ENCODE results near the gene CEP76.

CEP76 gene, protein sequence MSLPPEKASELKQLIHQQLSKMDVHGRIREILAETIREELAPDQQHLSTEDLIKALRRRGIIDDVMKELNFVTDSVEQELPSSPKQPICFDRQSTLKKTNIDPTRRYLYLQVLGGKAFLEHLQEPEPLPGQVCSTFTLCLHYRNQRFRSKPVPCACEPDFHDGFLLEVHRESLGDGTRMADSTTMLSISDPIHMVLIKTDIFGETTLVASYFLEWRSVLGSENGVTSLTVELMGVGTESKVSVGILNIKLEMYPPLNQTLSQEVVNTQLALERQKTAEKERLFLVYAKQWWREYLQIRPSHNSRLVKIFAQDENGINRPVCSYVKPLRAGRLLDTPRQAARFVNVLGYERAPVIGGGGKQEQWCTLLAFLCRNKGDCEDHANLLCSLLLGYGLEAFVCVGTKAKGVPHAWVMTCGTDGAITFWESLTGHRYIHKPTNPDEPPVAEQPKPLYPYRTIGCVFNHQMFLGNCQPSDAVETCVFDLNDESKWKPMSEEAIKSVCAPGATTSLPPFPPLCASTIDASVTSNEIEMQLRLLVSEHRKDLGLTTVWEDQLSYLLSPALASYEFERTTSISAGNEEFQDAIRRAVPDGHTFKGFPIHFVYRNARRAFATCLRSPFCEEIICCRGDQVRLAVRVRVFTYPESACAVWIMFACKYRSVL

GRCh38 chr18:12702221-12703095, at the start of gene CEP76, which contains the start of gene PSMG2:
Gene CEP76 (minus strand): TSS chr18:12702723. CDS start chr18:12702548, 175 bp downstream.
Gene PSMG2 (plus strand): TSS chr18:12703042. CDS start chr18:12703108, 66 bp downstream.
- TF ChIP-seq, protein P1, sequence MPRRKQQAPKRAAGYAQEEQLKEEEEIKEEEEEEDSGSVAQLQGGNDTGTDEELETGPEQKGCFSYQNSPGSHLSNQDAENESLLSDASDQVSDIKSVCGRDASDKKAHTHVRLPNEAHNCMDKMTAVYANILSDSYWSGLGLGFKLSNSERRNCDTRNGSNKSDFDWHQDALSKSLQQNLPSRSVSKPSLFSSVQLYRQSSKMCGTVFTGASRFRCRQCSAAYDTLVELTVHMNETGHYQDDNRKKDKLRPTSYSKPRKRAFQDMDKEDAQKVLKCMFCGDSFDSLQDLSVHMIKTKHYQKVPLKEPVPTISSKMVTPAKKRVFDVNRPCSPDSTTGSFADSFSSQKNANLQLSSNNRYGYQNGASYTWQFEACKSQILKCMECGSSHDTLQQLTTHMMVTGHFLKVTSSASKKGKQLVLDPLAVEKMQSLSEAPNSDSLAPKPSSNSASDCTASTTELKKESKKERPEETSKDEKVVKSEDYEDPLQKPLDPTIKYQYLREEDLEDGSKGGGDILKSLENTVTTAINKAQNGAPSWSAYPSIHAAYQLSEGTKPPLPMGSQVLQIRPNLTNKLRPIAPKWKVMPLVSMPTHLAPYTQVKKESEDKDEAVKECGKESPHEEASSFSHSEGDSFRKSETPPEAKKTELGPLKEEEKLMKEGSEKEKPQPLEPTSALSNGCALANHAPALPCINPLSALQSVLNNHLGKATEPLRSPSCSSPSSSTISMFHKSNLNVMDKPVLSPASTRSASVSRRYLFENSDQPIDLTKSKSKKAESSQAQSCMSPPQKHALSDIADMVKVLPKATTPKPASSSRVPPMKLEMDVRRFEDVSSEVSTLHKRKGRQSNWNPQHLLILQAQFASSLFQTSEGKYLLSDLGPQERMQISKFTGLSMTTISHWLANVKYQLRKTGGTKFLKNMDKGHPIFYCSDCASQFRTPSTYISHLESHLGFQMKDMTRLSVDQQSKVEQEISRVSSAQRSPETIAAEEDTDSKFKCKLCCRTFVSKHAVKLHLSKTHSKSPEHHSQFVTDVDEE (CRISPR knock-in tag; IDR thresholded peaks at IDR 0.05) = 0 out of 2 replicates have a peak, but pooled peaks have one; percentile 14
- TF ChIP-seq ZNF565 (CRISPR knock-in tag; conservative IDR thresholded peaks at IDR 0.05; ENCODE audit: low read depth) = no peak
- ATAC-seq = peak; percentile 94

- no peak; the same call in 2 of the 3 replicates for ATAC-seq
- TF ChIP-seq SNAI2 (CRISPR knock-in tag; IDR thresholded peaks at IDR 0.05) (no peak), ZFP3 (CRISPR knock-in tag; IDR thresholded peaks at IDR 0.05) (no peak), ZC3H10 (CRISPR knock-in tag; IDR thresholded peaks at IDR 0.05) (no peak), GLIS3 (CRISPR knock-in tag; IDR thresholded peaks at IDR 0.05) (no peak), BACH2 (CRISPR knock-in tag; IDR thresholded peaks at IDR 0.05; ENCODE audit: borderline replicate concordance) (no peak), CSDC2 (CRISPR knock-in tag; IDR thresholded peaks at IDR 0.05) (no peak), ZNF8 (CRISPR knock-in tag; IDR thresholded peaks at IDR 0.05) (no peak), ZNF70 (CRISPR knock-in tag; IDR thresholded peaks at IDR 0.05) (no peak), RARB (CRISPR knock-in tag; IDR thresholded peaks at IDR 0.05) (no peak)
Measured at GRCh38 chr18:12751891-12752290, 49.4 kb upstream of the CEP76 start.

DNA sequence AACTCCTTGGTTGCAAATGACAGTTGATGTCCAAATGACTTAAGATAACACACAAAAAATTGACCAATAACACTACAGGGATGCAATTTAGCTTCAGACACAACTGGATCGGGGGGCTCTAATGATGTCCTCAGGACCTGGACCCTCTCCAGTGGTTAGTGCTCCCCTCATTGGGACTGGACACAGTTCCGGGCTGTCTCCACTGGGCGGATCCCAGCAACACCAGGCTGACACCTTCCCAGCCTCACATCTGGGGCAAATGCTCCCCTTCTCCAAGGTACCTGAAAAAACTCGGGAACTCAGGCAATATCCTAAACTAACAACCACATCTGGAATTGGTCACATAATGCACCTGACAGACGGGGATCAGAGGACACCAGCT, 49.0 kb upstream of the CEP76 start:
- TF ChIP-seq ZNF8 (CRISPR knock-in tag; IDR thresholded peaks at IDR 0.05) = no peak
- no peak for TF ChIP-seq TCF4 (CRISPR knock-in tag; IDR thresholded peaks at IDR 0.05; ENCODE audit: borderline replicate concordance)
- ATAC-seq = no peak

DNA sequence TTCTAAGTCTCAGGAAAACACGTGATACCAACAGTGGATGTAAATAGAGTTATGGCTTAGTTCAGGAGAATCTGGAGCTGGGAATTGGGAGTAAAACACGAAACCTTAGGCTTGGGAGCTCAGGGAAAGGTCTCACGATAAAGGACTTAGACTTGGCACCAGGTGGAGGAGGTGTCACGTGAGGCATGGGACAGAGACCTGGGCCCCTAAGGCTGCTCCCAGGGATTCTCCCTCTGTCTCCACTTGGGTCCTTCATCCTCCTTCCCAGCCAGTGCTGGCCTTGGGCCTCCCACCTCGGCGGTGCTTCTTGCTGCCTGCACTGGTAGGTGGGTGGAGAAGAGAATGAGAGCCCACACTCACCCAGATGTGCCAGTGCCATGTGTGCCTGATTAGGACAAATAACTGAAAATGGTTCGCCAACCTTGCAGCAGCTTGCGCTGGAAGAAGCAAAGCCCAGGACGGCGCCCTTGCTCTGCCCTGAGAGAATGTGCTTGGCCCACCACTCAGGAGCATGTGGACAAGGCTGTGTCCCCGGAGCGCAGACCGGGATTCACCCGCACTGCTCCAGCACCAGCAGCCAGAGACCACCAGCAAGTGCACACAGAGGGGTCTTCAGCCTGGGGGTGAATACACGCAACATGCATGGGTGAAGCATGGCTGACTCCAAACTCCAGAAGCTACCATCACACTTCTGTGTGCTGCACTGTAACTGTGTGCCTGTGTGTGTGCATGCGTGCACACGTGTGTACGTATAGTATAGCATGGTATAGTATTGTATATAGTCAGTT, 48.4 kb upstream of the CEP76 start:
- TF ChIP-seq PPARA (CRISPR knock-in tag; IDR thresholded peaks at IDR 0.05; ENCODE audit: borderline replicate concordance) (no peak), SNAI2 (CRISPR knock-in tag; IDR thresholded peaks at IDR 0.05) (no peak), CSDC2 (CRISPR knock-in tag; IDR thresholded peaks at IDR 0.05) (no peak), CSRNP3 (CRISPR knock-in tag; IDR thresholded peaks at IDR 0.05) (no peak), ZNF70 (CRISPR knock-in tag; IDR thresholded peaks at IDR 0.05) (no peak), ZFP30 (CRISPR knock-in tag; IDR thresholded peaks at IDR 0.05) (no peak), ZNF8 (CRISPR knock-in tag; IDR thresholded peaks at IDR 0.05) (no peak)
- TF ChIP-seq, protein P2, sequence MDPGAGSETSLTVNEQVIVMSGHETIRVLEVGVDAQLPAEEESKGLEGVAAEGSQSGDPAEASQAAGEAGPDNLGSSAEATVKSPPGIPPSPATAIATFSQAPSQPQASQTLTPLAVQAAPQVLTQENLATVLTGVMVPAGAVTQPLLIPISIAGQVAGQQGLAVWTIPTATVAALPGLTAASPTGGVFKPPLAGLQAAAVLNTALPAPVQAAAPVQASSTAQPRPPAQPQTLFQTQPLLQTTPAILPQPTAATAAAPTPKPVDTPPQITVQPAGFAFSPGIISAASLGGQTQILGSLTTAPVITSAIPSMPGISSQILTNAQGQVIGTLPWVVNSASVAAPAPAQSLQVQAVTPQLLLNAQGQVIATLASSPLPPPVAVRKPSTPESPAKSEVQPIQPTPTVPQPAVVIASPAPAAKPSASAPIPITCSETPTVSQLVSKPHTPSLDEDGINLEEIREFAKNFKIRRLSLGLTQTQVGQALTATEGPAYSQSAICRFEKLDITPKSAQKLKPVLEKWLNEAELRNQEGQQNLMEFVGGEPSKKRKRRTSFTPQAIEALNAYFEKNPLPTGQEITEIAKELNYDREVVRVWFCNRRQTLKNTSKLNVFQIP (CRISPR knock-in tag; IDR thresholded peaks at IDR 0.05; ENCODE audit: borderline replicate concordance, low read depth) = no peak
- ATAC-seq = no peak

All from SK-N-SH treated with all-trans-retinoic acid at 6 μM for 48 hours (cell line).